ENCODE measurements around the gene SERF1B.
A peak's percentile ranks its signal among the peaks of the same experiment; 100 is the strongest.
"Not testable (repeated sequence)": the region's sequence is repeated elsewhere in the genome, so short reads cannot be mapped to it uniquely, and the experiment has no call there.

The SERF1B gene

GRCh38 chr5:70025106-70025844, at the start of gene SERF1B:
TSS of gene SERF1B (plus strand) at chr5:70025251. CDS start at chr5:70025452, 201 bp downstream.
- not testable (repeated sequence) for H3K27ac Mint-ChIP-seq (ENCODE audit: low read depth); H3K9me3 Mint-ChIP-seq; H3K27me3 Mint-ChIP-seq; H3K36me3 Mint-ChIP-seq (ENCODE audit: insufficient read depth); DNase-seq (ENCODE audit: low spot score in 2 of 2); H3K4me3 Mint-ChIP-seq; H3K4me1 Mint-ChIP-seq
- ATAC-seq (replicated peaks; ENCODE audit: extremely low read depth, poor library complexity, severe bottlenecking): peak; percentile 80

- not testable (repeated sequence) for H3K4me3 Mint-ChIP-seq; ATAC-seq (replicated peaks; ENCODE audit: extremely low read depth, poor library complexity, severe bottlenecking); DNase-seq (ENCODE audit: low spot score in 2 of 2); H3K4me1 Mint-ChIP-seq; H3K36me3 Mint-ChIP-seq (ENCODE audit: insufficient read depth); H3K27me3 Mint-ChIP-seq; H3K27ac Mint-ChIP-seq (ENCODE audit: low read depth); H3K9me3 Mint-ChIP-seq
Observed at GRCh38 chr5:69991713-69992112, 33.3 kb upstream of the SERF1B start.

- ATAC-seq (replicated peaks; ENCODE audit: extremely low read depth, poor library complexity, severe bottlenecking); H3K27me3 Mint-ChIP-seq; H3K9me3 Mint-ChIP-seq; H3K27ac Mint-ChIP-seq (ENCODE audit: low read depth); H3K36me3 Mint-ChIP-seq (ENCODE audit: insufficient read depth); H3K4me3 Mint-ChIP-seq; DNase-seq (ENCODE audit: low spot score in 2 of 2); H3K4me1 Mint-ChIP-seq: not testable (repeated sequence)
Observed at GRCh38 chr5:69995535-69995934, 29.5 kb upstream of the SERF1B start.

DNA sequence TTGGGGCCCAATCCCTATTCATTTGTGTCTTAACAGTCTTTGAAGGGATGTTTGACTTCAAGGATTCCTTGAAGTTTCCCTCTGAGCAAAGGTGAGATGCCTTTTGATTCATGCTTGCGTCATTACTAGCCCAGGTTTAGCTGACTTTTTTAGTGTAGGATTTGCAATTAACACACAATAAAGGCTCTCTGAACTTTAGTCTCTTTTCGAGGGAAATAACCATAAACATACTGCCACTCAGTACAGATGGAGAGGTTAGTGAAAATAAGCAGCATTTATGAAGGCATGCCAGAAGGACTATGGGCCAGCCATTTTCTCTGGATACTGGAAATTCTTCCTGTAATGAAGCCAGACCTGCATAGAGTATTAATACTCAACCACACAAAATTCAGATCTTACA, 4.4 kb upstream of the SERF1B start:
- not testable (repeated sequence) for H3K36me3 Mint-ChIP-seq (ENCODE audit: insufficient read depth); H3K9me3 Mint-ChIP-seq; H3K27ac Mint-ChIP-seq (ENCODE audit: low read depth); ATAC-seq (replicated peaks; ENCODE audit: extremely low read depth, poor library complexity, severe bottlenecking); H3K4me3 Mint-ChIP-seq; DNase-seq (ENCODE audit: low spot score in 2 of 2); H3K27me3 Mint-ChIP-seq; H3K4me1 Mint-ChIP-seq

GRCh38 chr5:70025845-70026145, 744 bp downstream of the SERF1B start:
- not testable (repeated sequence) for H3K36me3 Mint-ChIP-seq (ENCODE audit: insufficient read depth); DNase-seq (ENCODE audit: low spot score in 2 of 2); H3K4me3 Mint-ChIP-seq; H3K9me3 Mint-ChIP-seq; H3K27me3 Mint-ChIP-seq; H3K27ac Mint-ChIP-seq (ENCODE audit: low read depth); H3K4me1 Mint-ChIP-seq
- ATAC-seq (replicated peaks; ENCODE audit: extremely low read depth, poor library complexity, severe bottlenecking): peak; percentile 53

DNA sequence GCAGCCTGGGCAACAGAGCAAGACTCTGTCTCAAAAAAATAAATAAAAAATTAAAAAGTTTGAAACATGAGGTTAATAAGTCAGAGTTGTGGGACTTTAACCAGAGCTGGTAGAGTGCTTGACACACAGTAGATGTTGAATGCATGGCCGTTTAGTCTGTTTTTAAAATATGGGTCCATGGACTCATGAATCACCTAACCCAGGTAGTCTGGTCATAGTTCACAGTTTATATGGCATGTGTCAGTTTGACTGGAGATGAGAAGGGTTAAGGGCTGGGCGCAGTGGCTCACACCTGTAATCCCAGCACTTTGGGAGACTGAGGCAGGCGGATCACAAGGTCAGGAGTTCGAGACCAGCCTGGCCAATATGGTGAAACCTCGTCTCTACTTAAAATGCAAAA, 6.2 kb downstream of the SERF1B start:
- H3K4me3 Mint-ChIP-seq; H3K27me3 Mint-ChIP-seq; H3K27ac Mint-ChIP-seq (ENCODE audit: low read depth); ATAC-seq (replicated peaks; ENCODE audit: extremely low read depth, poor library complexity, severe bottlenecking); H3K9me3 Mint-ChIP-seq; DNase-seq (ENCODE audit: low spot score in 2 of 2); H3K36me3 Mint-ChIP-seq (ENCODE audit: insufficient read depth); H3K4me1 Mint-ChIP-seq: not testable (repeated sequence)

- not testable (repeated sequence) for DNase-seq (ENCODE audit: low spot score in 2 of 2); H3K27me3 Mint-ChIP-seq; ATAC-seq (replicated peaks; ENCODE audit: extremely low read depth, poor library complexity, severe bottlenecking); H3K36me3 Mint-ChIP-seq (ENCODE audit: insufficient read depth); H3K4me1 Mint-ChIP-seq; H3K4me3 Mint-ChIP-seq; H3K9me3 Mint-ChIP-seq; H3K27ac Mint-ChIP-seq (ENCODE audit: low read depth)
Observed at GRCh38 chr5:70041411-70041810, 16.4 kb downstream of the SERF1B start.

DNA sequence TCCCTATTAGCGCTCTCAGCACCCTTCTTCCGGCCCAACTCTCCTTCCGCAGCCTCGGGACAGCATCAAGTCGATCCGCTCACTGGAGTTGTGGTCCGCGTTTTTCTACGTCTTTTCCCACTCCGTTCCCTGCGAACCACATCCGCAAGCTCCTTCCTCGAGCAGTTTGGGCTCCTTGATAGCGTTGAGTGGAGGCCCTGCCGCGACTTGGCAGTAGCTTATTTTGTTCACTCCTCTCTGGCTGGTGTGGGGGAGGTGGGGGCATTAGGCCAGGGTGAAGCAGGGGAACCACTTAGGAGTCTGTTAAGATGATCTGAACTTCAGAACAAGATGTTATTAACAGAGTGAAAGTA, 24.7 kb downstream of the SERF1B start:
- not testable (repeated sequence) for H3K4me1 Mint-ChIP-seq; H3K9me3 Mint-ChIP-seq; H3K27me3 Mint-ChIP-seq; H3K4me3 Mint-ChIP-seq; H3K27ac Mint-ChIP-seq (ENCODE audit: low read depth); DNase-seq (ENCODE audit: low spot score in 2 of 2); H3K36me3 Mint-ChIP-seq (ENCODE audit: insufficient read depth)
- ATAC-seq (replicated peaks; ENCODE audit: extremely low read depth, poor library complexity, severe bottlenecking): peak; percentile 57

DNA sequence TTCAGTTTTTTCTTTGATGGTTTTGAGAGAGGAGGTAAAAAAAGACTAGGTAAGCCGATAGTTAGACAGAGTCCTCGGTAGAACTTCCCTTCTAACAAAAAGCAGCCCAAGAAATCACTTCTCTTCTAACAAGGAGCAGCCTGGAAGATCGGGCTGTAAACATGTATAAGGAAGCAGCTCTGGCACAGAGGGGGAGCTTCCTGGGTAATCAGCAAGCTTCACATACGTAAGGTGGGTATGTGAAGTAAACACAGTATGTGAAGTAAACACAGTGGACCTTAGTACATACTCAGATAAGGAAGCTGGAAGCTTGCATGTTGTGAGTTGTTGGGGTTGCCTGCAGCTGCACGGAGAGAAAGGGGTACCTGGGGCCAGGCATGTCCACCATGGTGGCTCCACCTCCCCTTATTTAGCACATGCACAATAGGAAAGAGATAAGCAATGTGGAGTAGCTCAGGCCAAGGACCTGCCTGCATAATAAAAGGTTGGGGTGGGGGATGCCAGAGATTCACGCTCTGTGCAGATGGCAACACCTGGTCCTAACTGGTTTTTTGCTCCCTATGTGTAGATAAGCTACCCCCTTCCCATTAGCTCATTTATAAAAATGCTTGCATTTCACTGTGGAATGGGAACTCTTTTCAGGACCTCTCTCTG, 31.4 kb downstream of the SERF1B start:
- ATAC-seq (replicated peaks; ENCODE audit: extremely low read depth, poor library complexity, severe bottlenecking): not testable (repeated sequence)

GRCh38 chr5:70057140-70057539, 32.1 kb downstream of the SERF1B start:
- not testable (repeated sequence) for ATAC-seq (replicated peaks; ENCODE audit: extremely low read depth, poor library complexity, severe bottlenecking); H3K9me3 Mint-ChIP-seq; H3K27ac Mint-ChIP-seq (ENCODE audit: low read depth); DNase-seq (ENCODE audit: low spot score in 2 of 2); H3K27me3 Mint-ChIP-seq; H3K36me3 Mint-ChIP-seq (ENCODE audit: insufficient read depth); H3K4me3 Mint-ChIP-seq; H3K4me1 Mint-ChIP-seq

More for the DNA sequence above, 31.4 kb downstream of the SERF1B start:
- H3K4me3 Mint-ChIP-seq; H3K27ac Mint-ChIP-seq (ENCODE audit: low read depth); H3K9me3 Mint-ChIP-seq; H3K4me1 Mint-ChIP-seq; H3K36me3 Mint-ChIP-seq (ENCODE audit: insufficient read depth); H3K27me3 Mint-ChIP-seq; DNase-seq (ENCODE audit: low spot score in 2 of 2): not testable (repeated sequence)

- not testable (repeated sequence) for DNase-seq (ENCODE audit: low spot score in 2 of 2); H3K9me3 Mint-ChIP-seq; H3K4me3 Mint-ChIP-seq; H3K27ac Mint-ChIP-seq (ENCODE audit: low read depth); H3K27me3 Mint-ChIP-seq; ATAC-seq (replicated peaks; ENCODE audit: extremely low read depth, poor library complexity, severe bottlenecking); H3K4me1 Mint-ChIP-seq
- peaks cover 10% of the 10 kb centered on the region for H3K36me3 Mint-ChIP-seq (ENCODE audit: insufficient read depth)
Observed at GRCh38 chr5:70077632-70078031, 52.6 kb downstream of the SERF1B start.

DNA sequence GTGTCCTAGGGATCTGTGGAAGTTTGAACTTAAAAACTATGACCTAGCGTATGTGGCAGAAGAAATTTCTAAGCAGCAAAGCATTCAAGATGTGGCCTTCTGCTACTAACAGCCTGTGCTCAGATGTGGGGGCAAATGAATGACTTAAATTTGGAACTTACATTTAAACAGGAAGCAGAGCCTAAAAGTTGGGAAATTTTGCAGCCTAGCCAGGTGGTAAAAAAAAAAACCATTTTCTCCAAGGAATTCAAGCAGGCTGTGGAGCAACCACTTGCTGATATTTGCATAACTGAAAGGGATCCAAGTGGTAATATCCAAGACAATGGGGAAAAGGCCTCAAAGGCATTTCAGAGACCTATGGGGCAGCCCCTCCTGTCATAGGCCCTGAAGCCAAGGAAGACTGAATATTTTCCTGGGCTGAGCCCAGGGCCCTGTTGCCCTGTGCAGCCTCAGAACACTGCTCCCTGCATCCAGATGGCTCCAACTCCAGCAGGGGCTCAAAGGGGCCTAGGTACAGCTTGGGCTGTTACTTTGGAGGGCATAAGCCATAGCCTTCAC, 63.9 kb downstream of the SERF1B start:
- not testable (repeated sequence) for H3K27ac Mint-ChIP-seq (ENCODE audit: low read depth); H3K27me3 Mint-ChIP-seq; ATAC-seq (replicated peaks; ENCODE audit: extremely low read depth, poor library complexity, severe bottlenecking); H3K4me1 Mint-ChIP-seq; H3K9me3 Mint-ChIP-seq; H3K4me3 Mint-ChIP-seq; DNase-seq (ENCODE audit: low spot score in 2 of 2); H3K36me3 Mint-ChIP-seq (ENCODE audit: insufficient read depth)

DNA sequence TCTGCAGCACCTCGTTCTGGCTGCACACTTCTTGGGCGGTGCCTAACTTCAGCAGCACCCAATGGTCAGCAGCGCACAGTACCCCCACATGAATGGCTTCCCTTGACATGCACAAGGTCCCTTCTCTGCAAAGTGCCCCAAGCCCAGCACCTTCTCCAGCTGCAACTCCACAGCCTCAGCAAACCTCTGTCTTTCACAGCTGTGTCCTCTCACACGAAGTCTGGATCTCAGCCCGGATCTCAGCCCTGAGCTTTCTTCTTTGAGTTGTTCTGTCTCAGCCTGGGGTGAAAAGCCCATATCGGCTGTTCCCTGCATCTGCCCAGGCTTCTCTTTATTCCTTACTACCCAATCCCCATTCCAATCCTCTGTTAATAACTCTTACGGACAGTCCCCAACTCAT, 66.7 kb downstream of the SERF1B start:
- H3K4me1 Mint-ChIP-seq; ATAC-seq (replicated peaks; ENCODE audit: extremely low read depth, poor library complexity, severe bottlenecking); H3K36me3 Mint-ChIP-seq (ENCODE audit: insufficient read depth); DNase-seq (ENCODE audit: low spot score in 2 of 2); H3K27me3 Mint-ChIP-seq; H3K4me3 Mint-ChIP-seq; H3K9me3 Mint-ChIP-seq; H3K27ac Mint-ChIP-seq (ENCODE audit: low read depth): not testable (repeated sequence)

All from central memory CD8-positive, alpha-beta T cell (primary cell).